Fibroblast of villous mesenchyme (primary cell): ENCODE results near the gene CEP112. TPM values are rescaled to one million over a fixed set of nuclear protein-coding genes. Genes with fewer than 3 reads are reported as not detected.
A peak's percentile ranks its signal among the peaks of the same experiment; 100 is the strongest.

Source experiments
- DNase-seq: peaks from one replicate; pipeline ENCODE4 v3.0.0-alpha.2; 2010; ENCODE audit warnings: low read depth
- H3K4me3 ChIP-seq: 2 replicates; pipeline ENCODE4 v1.5.1; 2011; ENCODE audit warnings: low read depth, mild to moderate bottlenecking, low read length
- CTCF ChIP-seq: IDR thresholded peaks from 2 replicates; pipeline ENCODE4 v1.5.1; 2012; ENCODE audit warnings: low read depth, mild to moderate bottlenecking, low read length; ENCODE audit not compliant: insufficient read depth
- total RNA-seq: library from RNA; depleted of rRNA; stranded (reverse); fragments of >200 nt; gene quantifications from 2 replicates; pipeline ENCODE4 v1.2.3, GENCODE V29; 2012

Gene CEP112
- total RNA-seq, 1 donor = 10.8 TPM

- no peak for TF ChIP-seq CTCF
These were observed 68.8 kb downstream of the CEP112 start for GRCh38 chr17:66123163-66123562.

GRCh38 chr17:66115246-66115645 lies 76.7 kb downstream of the CEP112 start:
- no peak overlapping the region for H3K4me3 ChIP-seq
- peak; percentile 40 for DNase-seq
- no peak for TF ChIP-seq CTCF

More at GRCh38 chr17:66123163-66123562, 68.8 kb downstream of the CEP112 start:
- peak; percentile 14 for DNase-seq
- H3K4me3 ChIP-seq = no peak overlapping the region

- H3K4me3 ChIP-seq = no peak overlapping the region
- TF ChIP-seq CTCF = no peak
- DNase-seq = no peak
These were observed 77.3 kb downstream of the CEP112 start for GRCh38 chr17:66114609-66115008.

GRCh38 chr17:66107731-66108130 lies 84.2 kb downstream of the CEP112 start:
- H3K4me3 ChIP-seq = no peak overlapping the region
- TF ChIP-seq CTCF = no peak
- no peak for DNase-seq

GRCh38 chr17:66098040-66098439 lies 93.9 kb downstream of the CEP112 start:
- no peak for TF ChIP-seq CTCF
- no peak overlapping the region for H3K4me3 ChIP-seq
- no peak for DNase-seq

- no peak overlapping the region for H3K4me3 ChIP-seq
- DNase-seq = no peak
- no peak for TF ChIP-seq CTCF
These were observed 97.2 kb downstream of the CEP112 start for GRCh38 chr17:66094727-66095126.

GRCh38 chr17:66091445-66092080 lies 100.4 kb downstream of the CEP112 start:
- H3K4me3 ChIP-seq = no peak overlapping the region
- TF ChIP-seq CTCF = no peak
- no peak for DNase-seq
